IPS-18c (cell line): ENCODE data around the gene PEX11A.
"Not testable (repeated sequence)": the region's sequence is repeated elsewhere in the genome, so short reads cannot be mapped to it uniquely, and the experiment has no call there.

Source experiments
- H3K4me3 ChIP-seq: 2 replicates; pipeline ENCODE4 v1.7.0; 2013; ENCODE audit warnings: low read depth, mild to moderate bottlenecking, low read length, moderate library complexity; ENCODE audit not compliant: insufficient read depth
- H3K9me3 ChIP-seq: one replicate; pipeline ENCODE4 v1.6.1; 2013; ENCODE audit warnings: mild to moderate bottlenecking, low read length, moderate library complexity; ENCODE audit not compliant: control insufficient read depth, insufficient read depth

PEX11A gene, protein sequence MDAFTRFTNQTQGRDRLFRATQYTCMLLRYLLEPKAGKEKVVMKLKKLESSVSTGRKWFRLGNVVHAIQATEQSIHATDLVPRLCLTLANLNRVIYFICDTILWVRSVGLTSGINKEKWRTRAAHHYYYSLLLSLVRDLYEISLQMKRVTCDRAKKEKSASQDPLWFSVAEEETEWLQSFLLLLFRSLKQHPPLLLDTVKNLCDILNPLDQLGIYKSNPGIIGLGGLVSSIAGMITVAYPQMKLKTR

GRCh38 chr15:89690276-89691218, at the start of gene PEX11A, which contains the start of gene WDR93:
Gene PEX11A, minus strand, starts transcription at chr15:89690754. Its CDS starts 122 bp downstream, at chr15:89690632.
Gene WDR93, plus strand, starts transcription at chr15:89690811. Its CDS starts 10,936 bp downstream, at chr15:89701747.
- Histone ChIP-seq H3K4me3 (peak within 1 kb of the TSS; percentile 70), H3K9me3 (no peaks in the 10 kb centered on the region)

DNA sequence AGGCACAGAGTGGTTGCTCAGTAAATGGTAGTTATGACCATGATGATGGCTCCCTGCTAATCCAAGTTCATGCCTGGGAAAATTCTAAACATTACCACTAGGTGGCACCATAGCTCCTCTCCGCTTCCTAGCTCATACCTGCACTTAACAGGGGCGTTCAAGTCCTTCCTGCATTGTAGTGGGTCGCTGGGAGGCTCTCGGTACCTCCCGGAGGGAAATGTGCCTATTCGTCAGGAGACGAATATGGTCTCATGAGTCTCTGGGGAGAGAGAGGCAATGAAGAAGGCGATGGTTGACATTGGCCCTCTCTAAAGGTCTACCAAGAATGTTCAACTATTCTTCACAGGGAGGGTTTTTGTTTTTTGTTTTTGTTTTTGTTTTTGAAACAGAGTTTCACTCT, 49.6 kb upstream of the PEX11A start:
- Histone ChIP-seq H3K4me3 (no peak overlapping the region), H3K9me3 (no peaks in the 10 kb centered on the region)

GRCh38 chr15:89735773-89736172, 45.2 kb upstream of the PEX11A start:
- Histone ChIP-seq H3K4me3 (no peak overlapping the region), H3K9me3 (no peaks in the 10 kb centered on the region)

- H3K9me3 ChIP-seq: no peaks in the 10 kb centered on the region
- no peak overlapping the region for H3K4me3 ChIP-seq
Observed at GRCh38 chr15:89732451-89733172, 42.1 kb upstream of the PEX11A start.

DNA sequence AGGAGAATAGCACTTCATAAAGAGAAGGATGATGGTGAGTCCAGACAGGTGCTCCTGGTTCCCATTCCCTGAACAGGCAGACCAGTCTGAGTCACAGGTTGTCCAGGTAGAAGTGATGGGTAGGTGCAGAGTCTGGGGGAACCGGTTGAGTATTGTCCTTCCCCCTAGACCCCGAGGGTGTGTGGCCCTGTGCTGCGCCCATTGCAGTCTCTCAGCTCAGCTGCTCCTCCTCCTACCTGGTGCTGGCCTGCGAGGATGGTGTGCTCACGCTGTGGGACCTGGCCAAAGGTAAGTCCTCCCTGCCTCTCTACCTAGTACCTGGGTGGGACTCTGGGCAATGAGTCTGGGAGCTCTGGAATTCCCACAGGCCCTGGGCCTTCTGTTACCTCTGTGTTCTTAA, 40.7 kb upstream of the PEX11A start:
- H3K4me3 ChIP-seq: no peak overlapping the region
- H3K9me3 ChIP-seq: no peaks in the 10 kb centered on the region

DNA sequence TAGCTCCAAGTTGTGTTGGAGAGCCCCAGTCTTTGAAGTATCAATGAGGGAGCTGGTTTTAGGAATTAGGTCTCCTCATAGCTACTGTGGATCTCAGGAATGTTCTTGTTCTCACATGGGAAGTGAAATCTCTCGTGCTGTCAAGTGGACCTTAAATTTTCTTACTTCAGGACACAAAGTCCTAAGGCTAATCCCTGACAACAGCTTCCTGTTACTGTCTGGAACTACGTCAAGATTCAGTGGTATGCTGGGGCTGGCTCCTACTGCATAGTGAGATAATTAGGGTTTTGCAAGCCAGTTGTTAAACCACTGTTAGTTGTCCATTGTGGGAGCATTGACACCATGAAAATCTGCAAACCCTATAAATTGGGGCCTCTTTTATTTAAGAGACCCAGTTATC, 37.7 kb upstream of the PEX11A start:
- no peaks in the 10 kb centered on the region for H3K9me3 ChIP-seq
- no peak overlapping the region for H3K4me3 ChIP-seq

- H3K4me3 ChIP-seq: no peak overlapping the region
Observed at GRCh38 chr15:89725064-89725463, 34.5 kb upstream of the PEX11A start.

DNA sequence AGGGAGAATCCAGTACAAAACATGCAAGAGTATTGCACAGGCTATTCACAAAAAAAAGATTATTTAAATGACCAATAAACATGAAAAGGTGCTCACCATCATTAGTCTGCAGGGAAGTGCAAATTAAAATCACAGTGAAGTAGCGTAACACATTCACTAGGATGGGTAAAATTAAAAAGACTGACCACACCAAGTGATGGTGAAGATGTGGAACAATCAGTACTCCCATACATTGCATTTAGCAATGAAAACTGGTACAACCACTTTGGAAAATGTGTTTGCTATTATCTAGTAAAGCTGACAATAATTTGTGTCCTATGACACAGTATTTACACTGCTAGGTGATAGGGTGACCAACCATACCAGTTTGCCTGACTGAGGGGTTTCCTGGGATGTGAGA, 34.1 kb upstream of the PEX11A start:
- no peak overlapping the region for H3K4me3 ChIP-seq
- no peaks in the 10 kb centered on the region for H3K9me3 ChIP-seq

More at GRCh38 chr15:89725064-89725463, 34.5 kb upstream of the PEX11A start:
- H3K9me3 ChIP-seq: no peaks in the 10 kb centered on the region

DNA sequence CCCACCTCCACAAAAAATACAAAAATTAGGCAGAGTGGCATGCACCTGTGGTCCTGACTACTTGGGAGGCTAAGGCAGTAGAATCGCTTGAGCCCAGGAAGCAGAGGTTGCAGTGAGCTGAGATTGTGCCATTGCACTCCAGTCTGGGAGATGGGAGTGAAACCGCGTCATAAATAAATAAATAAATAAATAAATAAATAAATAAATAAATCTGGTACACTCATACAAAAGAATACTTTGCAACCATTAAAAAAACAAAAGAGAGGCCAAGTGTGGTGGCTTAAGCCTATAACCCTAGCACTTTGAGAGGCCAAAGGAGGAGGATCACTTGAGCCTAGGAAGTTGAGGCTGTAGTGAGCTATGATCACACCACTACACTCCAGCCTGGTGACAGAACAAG, 32.5 kb upstream of the PEX11A start:
- Histone ChIP-seq H3K9me3 (no peaks in the 10 kb centered on the region), H3K4me3 (no peak overlapping the region)

GRCh38 chr15:89714775-89715174, 24.2 kb upstream of the PEX11A start:
- no peak overlapping the region for H3K4me3 ChIP-seq
- no peaks in the 10 kb centered on the region for H3K9me3 ChIP-seq

- H3K9me3 ChIP-seq: no peaks in the 10 kb centered on the region
Observed at GRCh38 chr15:89707577-89707976, 17.0 kb upstream of the PEX11A start.

GRCh38 chr15:89704411-89704810, 13.9 kb upstream of the PEX11A start:
- H3K4me3 ChIP-seq: no peak overlapping the region
- H3K9me3 ChIP-seq: no peaks in the 10 kb centered on the region

More at GRCh38 chr15:89707577-89707976, 17.0 kb upstream of the PEX11A start:
- no peak overlapping the region for H3K4me3 ChIP-seq

- H3K9me3 ChIP-seq: no peaks in the 10 kb centered on the region
- H3K4me3 ChIP-seq: no peak overlapping the region
Observed at GRCh38 chr15:89695198-89695597, 4.6 kb upstream of the PEX11A start.

DNA sequence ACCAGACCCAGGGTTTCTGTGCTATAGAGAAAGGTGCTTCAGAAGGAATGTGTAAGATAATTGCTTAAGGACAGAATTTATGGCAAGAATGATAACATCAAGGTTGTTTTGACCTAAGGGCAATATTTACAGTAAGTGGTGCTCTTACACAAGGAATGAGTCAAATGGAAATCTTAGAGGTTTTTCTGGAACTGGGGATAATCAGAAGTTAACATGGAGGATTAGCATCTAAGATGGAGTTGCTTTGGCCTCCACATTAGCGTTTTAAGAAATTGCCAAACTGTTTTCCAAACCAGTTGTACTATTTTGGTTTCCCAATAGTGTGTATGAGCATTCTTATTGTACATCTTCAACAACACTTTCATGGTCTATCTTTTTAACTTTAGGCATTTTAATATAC, 3.1 kb upstream of the PEX11A start:
- H3K9me3 ChIP-seq: no peaks in the 10 kb centered on the region
- no peak overlapping the region for H3K4me3 ChIP-seq

GRCh38 chr15:89693091-89693490, 2.5 kb upstream of the PEX11A start:
- Histone ChIP-seq H3K9me3 (no peaks in the 10 kb centered on the region), H3K4me3 (no peak overlapping the region)

- peak overlapping the region; percentile 70 for H3K4me3 ChIP-seq
- H3K9me3 ChIP-seq: not testable (repeated sequence)
Observed at GRCh38 chr15:89689930-89690275, 651 bp downstream of the PEX11A start.

GRCh38 chr15:89686522-89686921, 4.0 kb downstream of the PEX11A start:
- H3K9me3 ChIP-seq: no peaks in the 10 kb centered on the region
- H3K4me3 ChIP-seq: no peak overlapping the region

DNA sequence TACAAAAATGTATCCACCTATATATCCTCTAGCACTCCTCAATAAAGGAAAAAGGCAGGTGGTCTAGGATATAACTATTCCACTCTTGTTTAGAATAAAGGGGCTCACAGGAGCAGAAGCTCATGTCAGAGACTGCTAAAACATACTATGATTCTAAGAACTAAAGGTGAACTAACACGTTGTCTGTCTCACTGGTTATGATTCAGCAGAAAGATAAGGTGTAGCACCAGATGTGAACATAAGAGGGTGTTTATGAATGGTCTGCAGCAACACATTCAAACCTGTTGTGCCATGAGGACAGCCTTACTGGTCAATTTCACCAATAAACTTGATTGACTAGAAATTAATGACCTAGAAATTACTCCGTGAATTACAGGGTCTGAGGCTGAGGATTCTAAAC, 4.6 kb downstream of the PEX11A start:
- Histone ChIP-seq H3K4me3 (no peak overlapping the region), H3K9me3 (no peaks in the 10 kb centered on the region)
